SK-N-SH (cell line): ENCODE results near the gene USP51.
"Not testable (repeated sequence)": the region's sequence is repeated elsewhere in the genome, so short reads cannot be mapped to it uniquely, and the experiment has no call there.

Experiments used
- EZH2phosphoT487 ChIP-seq: fragments of 200-600 bp; sonication (generic); IDR thresholded peaks from 2 replicates; pipeline ENCODE4 v1.6.1; 2017; ENCODE audit warnings: low read depth, mixed run types, mild to moderate bottlenecking, antibody characterized with exemption, moderate library complexity, borderline replicate concordance
- GABPA ChIP-seq: IDR thresholded peaks from 2 replicates; pipeline ENCODE4 v1.4.0; 2012; ENCODE audit warnings: low read depth, mild to moderate bottlenecking
- GATA2 ChIP-seq: sonication (generic); formaldehyde crosslinking; IDR thresholded peaks from 2 replicates; pipeline ENCODE4 v1.5.0; 2020; ENCODE audit warnings: mild to moderate bottlenecking, missing genetic modification reagents
- NRF1 ChIP-seq: IDR thresholded peaks from 2 replicates; pipeline ENCODE4 v1.6.1; 2012; ENCODE audit warnings: low read depth, mild to moderate bottlenecking, low read length
- POLR2AphosphoS5 ChIP-seq: IDR thresholded peaks from 2 replicates; pipeline ENCODE4 v1.6.1; 2012; ENCODE audit warnings: low read depth, low read length
- RCOR1 ChIP-seq: fragments of 150-350 bp; IDR thresholded peaks from 2 replicates; pipeline ENCODE4 v1.6.1; 2017; ENCODE audit warnings: antibody characterized with exemption, low read length
- SIN3A ChIP-seq: IDR thresholded peaks from 2 replicates; pipeline ENCODE4 v1.6.1; 2012; ENCODE audit warnings: low read depth, mild to moderate bottlenecking, low read length, moderate library complexity, borderline replicate concordance
- TAF1 ChIP-seq: IDR thresholded peaks from 2 replicates; pipeline ENCODE4 v1.6.1; 2012; ENCODE audit warnings: low read depth, mild to moderate bottlenecking, low read length, moderate library complexity, borderline replicate concordance
- YY1 ChIP-seq: IDR thresholded peaks from 2 replicates; pipeline ENCODE4 v1.4.0; 2012; ENCODE audit warnings: low read depth, mild to moderate bottlenecking
- TF ChIP-seq, protein P1 (sequence below): IDR thresholded peaks from 2 replicates; pipeline ENCODE4 v1.4.0; 2012; ENCODE audit warnings: low read depth
- TF ChIP-seq, protein P2 (sequence below): fragments of 200-600 bp; sonication (generic); IDR thresholded peaks from 2 replicates; pipeline ENCODE4 v1.6.1; 2017; ENCODE audit warnings: antibody characterized with exemption, mild to moderate bottlenecking, moderate library complexity
- TF ChIP-seq, protein P3 (sequence below): IDR thresholded peaks from 2 replicates; pipeline ENCODE4 v1.6.1; 2012; ENCODE audit warnings: mild to moderate bottlenecking, low read depth, low read length, moderate library complexity
- TF ChIP-seq, protein P4 (sequence below): fragments of 150-350 bp; IDR thresholded peaks from 2 replicates; pipeline ENCODE4 v1.6.1; 2017; ENCODE audit warnings: antibody characterized with exemption, low read length, low read depth, borderline replicate concordance

DNA sequence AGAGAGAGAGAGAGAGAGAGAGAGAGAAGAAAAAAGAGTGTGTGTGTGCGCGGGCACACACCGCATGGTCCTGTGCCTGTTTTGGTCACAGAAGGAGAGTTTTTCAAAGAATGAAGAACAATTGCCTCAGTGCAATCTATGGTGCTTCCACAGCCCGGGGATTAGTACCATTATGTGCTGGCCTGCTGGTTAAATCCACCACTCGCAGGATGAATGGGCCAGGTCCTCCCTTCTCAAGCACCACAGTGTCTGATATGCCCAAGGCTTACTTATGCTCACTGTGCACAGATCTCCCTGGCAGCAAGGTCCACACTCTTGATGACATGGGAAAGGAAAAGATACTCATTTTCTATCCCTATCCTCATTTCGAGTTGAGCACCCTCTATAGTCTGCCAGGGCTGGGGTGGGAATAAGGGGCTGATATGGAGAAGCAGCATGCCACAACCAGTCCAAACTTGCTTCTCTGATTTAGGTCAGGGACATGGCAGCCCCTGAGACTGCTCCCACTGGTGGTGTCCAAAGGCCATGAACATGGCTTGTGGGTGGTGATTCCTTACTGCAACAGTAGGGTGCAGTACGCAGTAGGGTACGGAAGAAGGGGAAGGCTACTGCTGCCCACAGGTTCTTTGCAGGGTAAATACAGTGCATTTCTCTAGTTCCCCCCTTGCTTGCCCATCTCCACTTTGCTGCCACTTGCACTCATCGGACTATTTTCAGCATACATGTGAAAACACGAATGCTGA is 18.9 kb upstream of the USP51 start:
- TF ChIP-seq POLR2AphosphoS5, GATA2, SIN3A, GABPA, RCOR1, TAF1, NRF1, EZH2phosphoT487, YY1: not testable (repeated sequence)
- TF ChIP-seq, protein P1, sequence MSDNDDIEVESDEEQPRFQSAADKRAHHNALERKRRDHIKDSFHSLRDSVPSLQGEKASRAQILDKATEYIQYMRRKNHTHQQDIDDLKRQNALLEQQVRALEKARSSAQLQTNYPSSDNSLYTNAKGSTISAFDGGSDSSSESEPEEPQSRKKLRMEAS, result not testable (repeated sequence)
- TF ChIP-seq, protein P2, sequence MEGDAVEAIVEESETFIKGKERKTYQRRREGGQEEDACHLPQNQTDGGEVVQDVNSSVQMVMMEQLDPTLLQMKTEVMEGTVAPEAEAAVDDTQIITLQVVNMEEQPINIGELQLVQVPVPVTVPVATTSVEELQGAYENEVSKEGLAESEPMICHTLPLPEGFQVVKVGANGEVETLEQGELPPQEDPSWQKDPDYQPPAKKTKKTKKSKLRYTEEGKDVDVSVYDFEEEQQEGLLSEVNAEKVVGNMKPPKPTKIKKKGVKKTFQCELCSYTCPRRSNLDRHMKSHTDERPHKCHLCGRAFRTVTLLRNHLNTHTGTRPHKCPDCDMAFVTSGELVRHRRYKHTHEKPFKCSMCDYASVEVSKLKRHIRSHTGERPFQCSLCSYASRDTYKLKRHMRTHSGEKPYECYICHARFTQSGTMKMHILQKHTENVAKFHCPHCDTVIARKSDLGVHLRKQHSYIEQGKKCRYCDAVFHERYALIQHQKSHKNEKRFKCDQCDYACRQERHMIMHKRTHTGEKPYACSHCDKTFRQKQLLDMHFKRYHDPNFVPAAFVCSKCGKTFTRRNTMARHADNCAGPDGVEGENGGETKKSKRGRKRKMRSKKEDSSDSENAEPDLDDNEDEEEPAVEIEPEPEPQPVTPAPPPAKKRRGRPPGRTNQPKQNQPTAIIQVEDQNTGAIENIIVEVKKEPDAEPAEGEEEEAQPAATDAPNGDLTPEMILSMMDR, result not testable (repeated sequence)
- TF ChIP-seq, protein P3, sequence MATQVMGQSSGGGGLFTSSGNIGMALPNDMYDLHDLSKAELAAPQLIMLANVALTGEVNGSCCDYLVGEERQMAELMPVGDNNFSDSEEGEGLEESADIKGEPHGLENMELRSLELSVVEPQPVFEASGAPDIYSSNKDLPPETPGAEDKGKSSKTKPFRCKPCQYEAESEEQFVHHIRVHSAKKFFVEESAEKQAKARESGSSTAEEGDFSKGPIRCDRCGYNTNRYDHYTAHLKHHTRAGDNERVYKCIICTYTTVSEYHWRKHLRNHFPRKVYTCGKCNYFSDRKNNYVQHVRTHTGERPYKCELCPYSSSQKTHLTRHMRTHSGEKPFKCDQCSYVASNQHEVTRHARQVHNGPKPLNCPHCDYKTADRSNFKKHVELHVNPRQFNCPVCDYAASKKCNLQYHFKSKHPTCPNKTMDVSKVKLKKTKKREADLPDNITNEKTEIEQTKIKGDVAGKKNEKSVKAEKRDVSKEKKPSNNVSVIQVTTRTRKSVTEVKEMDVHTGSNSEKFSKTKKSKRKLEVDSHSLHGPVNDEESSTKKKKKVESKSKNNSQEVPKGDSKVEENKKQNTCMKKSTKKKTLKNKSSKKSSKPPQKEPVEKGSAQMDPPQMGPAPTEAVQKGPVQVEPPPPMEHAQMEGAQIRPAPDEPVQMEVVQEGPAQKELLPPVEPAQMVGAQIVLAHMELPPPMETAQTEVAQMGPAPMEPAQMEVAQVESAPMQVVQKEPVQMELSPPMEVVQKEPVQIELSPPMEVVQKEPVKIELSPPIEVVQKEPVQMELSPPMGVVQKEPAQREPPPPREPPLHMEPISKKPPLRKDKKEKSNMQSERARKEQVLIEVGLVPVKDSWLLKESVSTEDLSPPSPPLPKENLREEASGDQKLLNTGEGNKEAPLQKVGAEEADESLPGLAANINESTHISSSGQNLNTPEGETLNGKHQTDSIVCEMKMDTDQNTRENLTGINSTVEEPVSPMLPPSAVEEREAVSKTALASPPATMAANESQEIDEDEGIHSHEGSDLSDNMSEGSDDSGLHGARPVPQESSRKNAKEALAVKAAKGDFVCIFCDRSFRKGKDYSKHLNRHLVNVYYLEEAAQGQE, result not testable (repeated sequence)
- TF ChIP-seq, protein P4, sequence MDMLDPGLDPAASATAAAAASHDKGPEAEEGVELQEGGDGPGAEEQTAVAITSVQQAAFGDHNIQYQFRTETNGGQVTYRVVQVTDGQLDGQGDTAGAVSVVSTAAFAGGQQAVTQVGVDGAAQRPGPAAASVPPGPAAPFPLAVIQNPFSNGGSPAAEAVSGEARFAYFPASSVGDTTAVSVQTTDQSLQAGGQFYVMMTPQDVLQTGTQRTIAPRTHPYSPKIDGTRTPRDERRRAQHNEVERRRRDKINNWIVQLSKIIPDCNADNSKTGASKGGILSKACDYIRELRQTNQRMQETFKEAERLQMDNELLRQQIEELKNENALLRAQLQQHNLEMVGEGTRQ, result not testable (repeated sequence)
